ENCODE results near the gene MAP3K5. TPM values are rescaled to one million over a fixed set of nuclear protein-coding genes. Genes with fewer than 3 reads are reported as not detected.
"Not testable (repeated sequence)": the region's sequence is repeated elsewhere in the genome, so short reads cannot be mapped to it uniquely, and the experiment has no call there.

MAP3K5 gene
- total RNA-seq, 1 experiment from 2014 or later = 8.1 TPM

DNA sequence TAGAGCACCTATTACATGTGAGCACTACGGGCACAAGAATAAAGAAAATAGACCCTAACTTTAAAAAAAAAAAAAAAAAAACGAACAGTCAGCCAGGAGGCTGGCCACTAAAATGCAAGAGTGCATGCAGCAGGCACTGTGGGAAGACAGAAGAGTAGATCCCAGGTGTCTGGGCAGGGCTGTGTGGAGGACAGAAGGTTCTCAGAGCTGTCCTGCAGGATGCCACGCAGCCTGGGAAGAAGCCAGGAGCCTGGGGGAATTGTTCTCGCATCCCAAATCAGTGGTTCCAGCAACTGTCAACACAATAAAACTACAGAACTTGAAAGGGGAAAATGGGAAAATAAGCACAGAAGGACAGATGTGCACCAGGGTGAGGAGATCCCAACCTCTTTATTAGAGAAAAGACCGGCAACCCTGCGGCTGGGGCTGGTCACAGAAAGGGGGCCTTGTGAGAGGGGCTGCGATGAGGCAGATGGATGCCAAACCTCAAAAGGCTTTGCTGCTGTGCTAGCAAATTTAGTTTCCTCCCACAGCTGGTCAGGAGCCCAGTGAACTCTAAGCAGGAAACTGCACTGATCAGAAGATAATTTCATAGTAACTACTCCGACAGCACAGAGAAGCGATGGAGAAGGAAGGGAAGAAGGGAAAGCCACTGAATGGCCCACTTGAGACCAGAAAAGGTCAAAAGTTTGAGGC, 30.9 kb downstream of the MAP3K5 start:
- ChIA-PET POLR2A (no interaction called here), CTCF (interaction anchor here (1.2 kb wide), 1 partner anchor 31 kb away, joined by 4 read pairs; the partner anchor contains the start of gene MAP3K5)
- Histone ChIP-seq H3K36me3 (ENCODE audit: control insufficient read depth, insufficient read depth, low read length) (no peaks in the 10 kb centered on the region), H3K27ac (ENCODE audit: low read length) (peak overlapping the region; percentile 55; the same call in 1 of the 2 replicates), H3K9me3 (ENCODE audit: control insufficient read depth, insufficient read depth, low read depth, low read length) (no peaks in the 10 kb centered on the region), H3K4me3 (ENCODE audit: low read depth in 2 of 2, low read length in 2 of 2) (peak overlapping the region in 1 of 2 experiments; percentile 30; a peak in 2 of 4 replicates), H3K4me1 (ENCODE audit: control insufficient read depth, insufficient read depth, low read length) (peaks cover 21% of the 10 kb centered on the region), H3K27me3 (ENCODE audit: control insufficient read depth, insufficient read depth, low read length) (no peaks in the 10 kb centered on the region)
- ATAC-seq (peak; percentile 80), DNase-seq (ENCODE audit: low read depth, low spot score) (no peak)
- no TSS peak for BruUV-seq (replicated peaks)
- in situ Hi-C loops (cut with HindIII; ENCODE audit: low pct_unique_long_range_greater_than_20kb, low sequenced_read_pairs) (no loop called here), intact Hi-C loops (cut with micrococcal nuclease; ENCODE audit: unreplicated experiment) (no loop called here)
- TF ChIP-seq TCF7L2 (IDR thresholded peaks at IDR 0.05; ENCODE audit: low read depth, low read length) (peak; percentile 74), POLR2AphosphoS5 (IDR thresholded peaks at IDR 0.05; ENCODE audit: low read depth, low read length) (no peak)

DNA sequence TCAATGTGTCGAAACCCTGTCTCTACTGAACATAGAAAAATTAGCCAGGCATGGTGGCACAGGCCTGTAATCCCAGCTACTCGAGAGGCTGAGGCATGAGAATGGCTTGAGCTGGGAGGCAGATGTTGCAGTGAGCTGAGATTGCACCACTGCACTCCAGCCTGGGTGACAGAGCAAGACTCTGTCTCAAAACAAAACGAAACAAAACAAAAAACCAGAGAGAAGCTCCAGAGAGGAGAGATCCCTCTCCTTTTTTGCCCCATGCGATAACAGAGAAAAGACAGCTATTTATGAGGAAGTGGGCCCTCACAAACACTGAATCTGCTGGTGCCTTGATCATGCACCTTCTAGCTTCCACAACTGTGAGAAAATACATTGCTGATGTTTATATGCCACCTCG, 31.5 kb downstream of the MAP3K5 start:
- H3K36me3 ChIP-seq (ENCODE audit: control insufficient read depth, insufficient read depth, low read length); in situ Hi-C loops (cut with HindIII; ENCODE audit: low pct_unique_long_range_greater_than_20kb, low sequenced_read_pairs); DNase-seq (ENCODE audit: low read depth, low spot score); BruUV-seq (replicated peaks); intact Hi-C loops (cut with micrococcal nuclease; ENCODE audit: unreplicated experiment); ATAC-seq; POLR2A ChIA-PET; H3K4me3 ChIP-seq (ENCODE audit: low read depth in 2 of 2, low read length in 2 of 2); H3K9me3 ChIP-seq (ENCODE audit: control insufficient read depth, insufficient read depth, low read depth, low read length); H3K27me3 ChIP-seq (ENCODE audit: control insufficient read depth, insufficient read depth, low read length): not testable (repeated sequence)
- H3K27ac ChIP-seq (ENCODE audit: low read length) = peak overlapping the region; percentile 29; the same call in 1 of the 2 replicates
- peaks cover 21% of the 10 kb centered on the region for H3K4me1 ChIP-seq (ENCODE audit: control insufficient read depth, insufficient read depth, low read length)
- CTCF ChIA-PET = interaction anchor here (1.2 kb wide), 1 partner anchor 31 kb away, joined by 4 read pairs; the partner anchor contains the start of gene MAP3K5

DNA sequence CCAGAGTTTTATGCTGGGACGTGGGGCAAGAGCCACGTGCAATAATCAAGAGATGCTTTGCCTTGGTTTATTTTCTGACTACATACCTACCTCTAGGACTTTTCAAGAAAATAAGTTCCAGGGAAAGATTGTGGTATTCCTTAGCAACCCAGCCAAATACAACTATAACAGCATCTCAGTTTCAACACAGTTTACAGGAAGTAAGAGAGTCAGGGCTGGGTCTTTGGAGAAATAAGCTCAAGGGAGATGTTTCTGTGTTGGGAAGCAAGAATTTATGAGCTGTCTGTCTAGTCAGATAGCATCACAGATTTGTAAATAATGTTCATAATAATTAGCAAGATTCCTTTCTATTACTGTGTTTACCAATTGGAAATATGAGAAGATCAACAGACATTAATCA, 35.1 kb downstream of the MAP3K5 start:
- DNase-seq (ENCODE audit: low read depth, low spot score) (no peak), ATAC-seq (no peak)
- ChIA-PET POLR2A (interaction anchor here (0.7 kb wide), 1 partner anchor 19 kb away, joined by 6 read pairs; no protein-coding TSS in a partner anchor), CTCF (no interaction called here)
- TF ChIP-seq, protein P1, sequence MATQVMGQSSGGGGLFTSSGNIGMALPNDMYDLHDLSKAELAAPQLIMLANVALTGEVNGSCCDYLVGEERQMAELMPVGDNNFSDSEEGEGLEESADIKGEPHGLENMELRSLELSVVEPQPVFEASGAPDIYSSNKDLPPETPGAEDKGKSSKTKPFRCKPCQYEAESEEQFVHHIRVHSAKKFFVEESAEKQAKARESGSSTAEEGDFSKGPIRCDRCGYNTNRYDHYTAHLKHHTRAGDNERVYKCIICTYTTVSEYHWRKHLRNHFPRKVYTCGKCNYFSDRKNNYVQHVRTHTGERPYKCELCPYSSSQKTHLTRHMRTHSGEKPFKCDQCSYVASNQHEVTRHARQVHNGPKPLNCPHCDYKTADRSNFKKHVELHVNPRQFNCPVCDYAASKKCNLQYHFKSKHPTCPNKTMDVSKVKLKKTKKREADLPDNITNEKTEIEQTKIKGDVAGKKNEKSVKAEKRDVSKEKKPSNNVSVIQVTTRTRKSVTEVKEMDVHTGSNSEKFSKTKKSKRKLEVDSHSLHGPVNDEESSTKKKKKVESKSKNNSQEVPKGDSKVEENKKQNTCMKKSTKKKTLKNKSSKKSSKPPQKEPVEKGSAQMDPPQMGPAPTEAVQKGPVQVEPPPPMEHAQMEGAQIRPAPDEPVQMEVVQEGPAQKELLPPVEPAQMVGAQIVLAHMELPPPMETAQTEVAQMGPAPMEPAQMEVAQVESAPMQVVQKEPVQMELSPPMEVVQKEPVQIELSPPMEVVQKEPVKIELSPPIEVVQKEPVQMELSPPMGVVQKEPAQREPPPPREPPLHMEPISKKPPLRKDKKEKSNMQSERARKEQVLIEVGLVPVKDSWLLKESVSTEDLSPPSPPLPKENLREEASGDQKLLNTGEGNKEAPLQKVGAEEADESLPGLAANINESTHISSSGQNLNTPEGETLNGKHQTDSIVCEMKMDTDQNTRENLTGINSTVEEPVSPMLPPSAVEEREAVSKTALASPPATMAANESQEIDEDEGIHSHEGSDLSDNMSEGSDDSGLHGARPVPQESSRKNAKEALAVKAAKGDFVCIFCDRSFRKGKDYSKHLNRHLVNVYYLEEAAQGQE (IDR thresholded peaks at IDR 0.05; ENCODE audit: insufficient read depth in 1 of 2, low read depth in 2 of 2, low read length in 1 of 2) = no peak
- TF ChIP-seq SIN3A (IDR thresholded peaks at IDR 0.05; ENCODE audit: borderline replicate concordance, insufficient read depth, low read depth, low read length) (no peak), TCF7L2 (IDR thresholded peaks at IDR 0.05; ENCODE audit: low read depth, low read length) (no peak), POLR2AphosphoS5 (IDR thresholded peaks at IDR 0.05; ENCODE audit: low read depth, low read length) (no peak)
- TF ChIP-seq, protein P2, sequence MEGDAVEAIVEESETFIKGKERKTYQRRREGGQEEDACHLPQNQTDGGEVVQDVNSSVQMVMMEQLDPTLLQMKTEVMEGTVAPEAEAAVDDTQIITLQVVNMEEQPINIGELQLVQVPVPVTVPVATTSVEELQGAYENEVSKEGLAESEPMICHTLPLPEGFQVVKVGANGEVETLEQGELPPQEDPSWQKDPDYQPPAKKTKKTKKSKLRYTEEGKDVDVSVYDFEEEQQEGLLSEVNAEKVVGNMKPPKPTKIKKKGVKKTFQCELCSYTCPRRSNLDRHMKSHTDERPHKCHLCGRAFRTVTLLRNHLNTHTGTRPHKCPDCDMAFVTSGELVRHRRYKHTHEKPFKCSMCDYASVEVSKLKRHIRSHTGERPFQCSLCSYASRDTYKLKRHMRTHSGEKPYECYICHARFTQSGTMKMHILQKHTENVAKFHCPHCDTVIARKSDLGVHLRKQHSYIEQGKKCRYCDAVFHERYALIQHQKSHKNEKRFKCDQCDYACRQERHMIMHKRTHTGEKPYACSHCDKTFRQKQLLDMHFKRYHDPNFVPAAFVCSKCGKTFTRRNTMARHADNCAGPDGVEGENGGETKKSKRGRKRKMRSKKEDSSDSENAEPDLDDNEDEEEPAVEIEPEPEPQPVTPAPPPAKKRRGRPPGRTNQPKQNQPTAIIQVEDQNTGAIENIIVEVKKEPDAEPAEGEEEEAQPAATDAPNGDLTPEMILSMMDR (IDR thresholded peaks at IDR 0.05) = no peak
- in situ Hi-C loops (cut with HindIII; ENCODE audit: low pct_unique_long_range_greater_than_20kb, low sequenced_read_pairs) = no loop called here
- H3K4me1 ChIP-seq (ENCODE audit: control insufficient read depth, insufficient read depth, low read length) = peaks cover 12% of the 10 kb centered on the region
- no peaks in the 10 kb centered on the region for H3K36me3 ChIP-seq (ENCODE audit: control insufficient read depth, insufficient read depth, low read length)
- H3K9me3 ChIP-seq (ENCODE audit: control insufficient read depth, insufficient read depth, low read depth, low read length) = no peaks in the 10 kb centered on the region
- no peak overlapping the region for H3K27ac ChIP-seq (ENCODE audit: low read length)
- BruUV-seq (replicated peaks) = no TSS peak
- H3K4me3 ChIP-seq (ENCODE audit: low read depth in 2 of 2, low read length in 2 of 2) = no peak overlapping the region
- no peaks in the 10 kb centered on the region for H3K27me3 ChIP-seq (ENCODE audit: control insufficient read depth, insufficient read depth, low read length)
- intact Hi-C loops (cut with micrococcal nuclease; ENCODE audit: unreplicated experiment) = no loop called here

Data from Panc1 (cell line).